Uterus (tissue), 4 donors: Measurements from ENCODE around the gene FBXO39. TPM values are rescaled to one million over a fixed set of nuclear protein-coding genes. Genes with fewer than 3 reads are reported as not detected.
"Not testable (repeated sequence)": the region's sequence is repeated elsewhere in the genome, so short reads cannot be mapped to it uniquely, and the experiment has no call there.

Experiments used
- DNase-seq, 2 donors: peaks; one replicate each; pipeline ENCODE4 v3.0.0-alpha.2; 2019 to 2020
- H3K27ac ChIP-seq, 2 donors: fragments of 200-600 bp; sonication (generic); 1 replicate in 1 of 2; 2 replicates in 1 of 2; pipeline ENCODE4 v1.5.1; 2016 to 2018
- H3K27me3 ChIP-seq, 2 donors: fragments of 200-600 bp; sonication (generic); one replicate each; pipeline ENCODE4 v1.5.1; 2018 to 2019; ENCODE audit warnings: control low read depth in 1 of 2
- H3K36me3 ChIP-seq, 2 donors: fragments of 200-600 bp; sonication (generic); one replicate each; pipeline ENCODE4 v1.5.1; 2019; ENCODE audit warnings: control low read depth in 1 of 2
- H3K4me1 ChIP-seq, 2 donors: fragments of 200-600 bp; sonication (generic); one replicate each; pipeline ENCODE4 v1.5.1; 2018 to 2019; ENCODE audit warnings: control low read depth in 1 of 2
- H3K4me3 ChIP-seq, 2 donors: fragments of 200-600 bp; sonication (generic); 1 replicate in 1 of 2; 2 replicates in 1 of 2; pipeline ENCODE4 v1.5.1; 2018 to 2019; ENCODE audit warnings: mild to moderate bottlenecking in 1 of 2
- H3K9me3 ChIP-seq, 2 donors: fragments of 200-600 bp; sonication (generic); one replicate each; pipeline ENCODE4 v1.5.1; 2019; ENCODE audit warnings: control low read depth in 1 of 2
- POLR2A ChIP-seq, 2 donors: fragments of 450-650 bp; IDR thresholded peaks; one replicate each; pipeline ENCODE4 v1.6.1; 2016; ENCODE audit warnings: antibody characterized with exemption in 2 of 2, mild to moderate bottlenecking in 1 of 2, moderate library complexity in 1 of 2
- intact Hi-C: fragments of 100-400 bp; cut with DNase I; formaldehyde crosslinking; loops from one replicate; pipeline ENCODE4 v1.15.1; 2023; ENCODE audit warnings: low total_unique reads
- total RNA-seq, 4 donors: library from RNA; depleted of rRNA in 3 of 4; stranded (reverse); fragments of >200 nt in 3 of 4; gene quantifications; one replicate each; pipeline versions ENCODE4 v1.1.0 to v1.2.4, GENCODE V29; 2014 to 2023
- TF ChIP-seq, protein P1 (sequence below), 4 experiments: fragments of 200-600 bp in 2 of 4; fragments of 450-650 bp in 2 of 4; sonication (generic) in 2 of 4; IDR thresholded peaks; one replicate each; pipeline ENCODE4 v1.5.1; 2016 to 2019; ENCODE audit warnings: antibody characterized with exemption in 4 of 4, mild to moderate bottlenecking in 2 of 4, moderate library complexity in 1 of 4
- donor health status: DM: yes; HTN: yes; CAD: no.

FBXO39 gene
- total RNA-seq, 4 donors from 2014 or later = 0.76 to 4.7 (median 2.0) TPM; not detected in 1

DNA sequence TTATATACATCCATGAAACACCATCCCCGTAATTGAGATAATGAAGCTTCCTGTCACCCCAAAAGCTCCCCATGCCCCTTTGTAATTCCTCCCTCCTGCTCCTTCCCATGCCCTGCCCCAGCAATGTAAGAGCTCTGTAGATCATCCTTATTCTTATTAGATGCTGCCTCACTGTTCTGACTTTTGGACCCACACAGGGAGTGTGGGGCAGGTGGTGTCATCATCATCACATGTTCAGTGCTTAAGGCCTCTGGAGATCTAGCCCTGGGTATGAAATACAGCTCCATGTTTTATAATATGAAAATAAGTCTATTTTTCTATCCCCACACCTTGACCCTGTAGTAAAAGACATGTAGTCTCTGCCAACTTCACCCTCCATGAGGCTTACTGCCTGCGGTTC is 18.3 kb upstream of the FBXO39 start:
- H3K4me1 ChIP-seq = peaks cover 0 to 6% of the 10 kb centered on the region in 2 donors
- H3K27me3 ChIP-seq = no peaks in the 10 kb centered on the region
- no peak overlapping the region for H3K4me3 ChIP-seq
- H3K36me3 ChIP-seq = no peaks in the 10 kb centered on the region
- no peak overlapping the region for H3K27ac ChIP-seq
- intact Hi-C loops = no loop called here
- TF ChIP-seq POLR2A (IDR thresholded peaks at IDR 0.05) = no peak
- TF ChIP-seq, protein P1, sequence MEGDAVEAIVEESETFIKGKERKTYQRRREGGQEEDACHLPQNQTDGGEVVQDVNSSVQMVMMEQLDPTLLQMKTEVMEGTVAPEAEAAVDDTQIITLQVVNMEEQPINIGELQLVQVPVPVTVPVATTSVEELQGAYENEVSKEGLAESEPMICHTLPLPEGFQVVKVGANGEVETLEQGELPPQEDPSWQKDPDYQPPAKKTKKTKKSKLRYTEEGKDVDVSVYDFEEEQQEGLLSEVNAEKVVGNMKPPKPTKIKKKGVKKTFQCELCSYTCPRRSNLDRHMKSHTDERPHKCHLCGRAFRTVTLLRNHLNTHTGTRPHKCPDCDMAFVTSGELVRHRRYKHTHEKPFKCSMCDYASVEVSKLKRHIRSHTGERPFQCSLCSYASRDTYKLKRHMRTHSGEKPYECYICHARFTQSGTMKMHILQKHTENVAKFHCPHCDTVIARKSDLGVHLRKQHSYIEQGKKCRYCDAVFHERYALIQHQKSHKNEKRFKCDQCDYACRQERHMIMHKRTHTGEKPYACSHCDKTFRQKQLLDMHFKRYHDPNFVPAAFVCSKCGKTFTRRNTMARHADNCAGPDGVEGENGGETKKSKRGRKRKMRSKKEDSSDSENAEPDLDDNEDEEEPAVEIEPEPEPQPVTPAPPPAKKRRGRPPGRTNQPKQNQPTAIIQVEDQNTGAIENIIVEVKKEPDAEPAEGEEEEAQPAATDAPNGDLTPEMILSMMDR (IDR thresholded peaks at IDR 0.05) = no peak
- H3K9me3 ChIP-seq = no peaks in the 10 kb centered on the region
- no peak for DNase-seq

DNA sequence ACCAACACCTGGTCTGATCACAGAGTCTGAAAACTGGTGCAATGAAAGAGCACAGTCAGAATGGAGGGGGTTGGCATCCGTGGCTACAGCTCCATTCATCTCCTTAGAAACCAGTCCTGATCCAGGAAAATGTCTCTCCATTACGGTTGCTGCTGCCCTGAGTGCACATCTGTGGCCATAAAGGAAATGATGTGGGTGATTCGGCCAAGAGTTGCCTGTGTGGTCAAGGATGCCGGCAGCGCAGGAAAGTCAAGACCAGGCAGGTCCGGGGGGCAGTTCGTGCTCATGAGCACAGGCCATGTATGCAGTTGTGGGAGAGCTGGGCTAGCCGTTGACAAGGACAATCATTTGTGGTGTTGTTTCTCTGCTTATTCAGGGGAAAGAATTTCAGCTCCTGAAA is 14.2 kb upstream of the FBXO39 start:
- Histone ChIP-seq H3K4me1 (peaks cover 0 to 5% of the 10 kb centered on the region in 2 donors), H3K27me3 (no peaks in the 10 kb centered on the region), H3K36me3 (no peaks in the 10 kb centered on the region), H3K9me3 (no peaks in the 10 kb centered on the region), H3K27ac (no peak overlapping the region), H3K4me3 (no peak overlapping the region)
- no peak for DNase-seq
- intact Hi-C loops = no loop called here
- TF ChIP-seq, protein P1 (IDR thresholded peaks at IDR 0.05) = no peak
- TF ChIP-seq POLR2A (IDR thresholded peaks at IDR 0.05) = no peak

DNA sequence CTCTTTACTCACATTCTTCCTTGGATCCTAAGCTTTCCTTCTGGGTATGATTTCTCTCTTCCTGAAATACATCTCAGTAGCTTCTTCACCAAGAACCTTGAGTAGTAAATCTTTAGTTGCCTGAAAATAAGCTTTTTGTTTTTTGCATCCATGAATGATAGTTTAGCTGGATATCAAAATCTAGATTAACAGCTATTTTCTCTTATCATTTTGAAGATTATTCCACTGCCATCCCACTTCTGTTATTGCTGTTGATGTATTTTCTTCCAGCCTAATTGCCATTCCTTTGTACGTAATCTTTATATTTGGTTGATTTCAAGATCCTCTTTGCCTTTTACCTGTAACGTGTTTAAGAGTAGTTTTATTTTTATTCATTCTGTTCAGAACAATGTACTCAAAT is 7.6 kb upstream of the FBXO39 start:
- H3K27me3 ChIP-seq = no peaks in the 10 kb centered on the region
- H3K4me1 ChIP-seq = no peaks in the 10 kb centered on the region
- DNase-seq = no peak
- TF ChIP-seq, protein P1 (IDR thresholded peaks at IDR 0.05) = no peak
- no peak for TF ChIP-seq POLR2A (IDR thresholded peaks at IDR 0.05)
- no peak overlapping the region for H3K27ac ChIP-seq
- H3K4me3 ChIP-seq = no peak overlapping the region
- no peaks in the 10 kb centered on the region for H3K36me3 ChIP-seq
- intact Hi-C loops = no loop called here
- H3K9me3 ChIP-seq = peaks cover 0 to 43% of the 10 kb centered on the region in 2 donors

DNA sequence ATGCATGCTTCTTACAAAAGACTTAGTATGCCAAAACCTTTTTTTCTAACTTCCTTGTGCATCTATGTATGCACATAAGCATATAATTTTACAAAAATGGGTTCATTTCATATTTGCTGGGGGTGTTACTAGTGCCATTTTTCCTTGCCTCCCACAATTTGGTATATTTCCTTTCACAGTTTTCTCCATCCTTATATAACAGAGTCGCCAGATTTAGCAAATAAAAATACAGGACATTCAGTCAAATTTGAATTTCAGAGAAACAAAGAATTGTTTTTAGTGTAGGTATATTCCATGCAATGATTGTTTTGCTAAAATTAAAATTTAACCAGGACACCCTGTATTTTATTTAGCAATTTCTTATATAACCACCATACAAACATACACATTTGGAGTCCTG is 4.0 kb upstream of the FBXO39 start:
- peaks cover 0 to 62% of the 10 kb centered on the region in 2 donors for H3K9me3 ChIP-seq
- H3K4me3 ChIP-seq = no peak overlapping the region
- no peaks in the 10 kb centered on the region for H3K27me3 ChIP-seq
- no peak for DNase-seq
- TF ChIP-seq POLR2A (IDR thresholded peaks at IDR 0.05) = no peak
- TF ChIP-seq, protein P1 (IDR thresholded peaks at IDR 0.05) = no peak
- no peaks in the 10 kb centered on the region for H3K36me3 ChIP-seq
- intact Hi-C loops = no loop called here
- no peak overlapping the region for H3K27ac ChIP-seq
- H3K4me1 ChIP-seq = no peaks in the 10 kb centered on the region

DNA sequence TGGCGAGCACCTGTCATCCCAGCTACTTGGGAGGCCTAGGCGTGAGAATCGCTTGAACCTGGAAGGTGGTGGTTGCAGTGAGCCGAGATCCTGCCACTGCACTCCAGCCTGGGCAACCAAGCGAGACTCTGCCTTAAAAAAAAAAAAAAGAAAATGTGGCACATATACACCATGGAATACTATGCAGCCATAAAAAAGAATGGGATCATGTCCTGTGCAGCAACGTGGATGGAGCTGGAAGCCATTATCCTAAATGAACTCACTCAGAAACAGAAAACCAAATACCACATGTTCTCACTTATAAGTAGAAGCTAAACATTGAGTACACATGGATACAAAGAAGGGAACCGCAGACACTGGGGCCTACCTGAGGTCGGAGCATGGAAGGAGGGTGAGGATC is 1.1 kb upstream of the FBXO39 start:
- H3K9me3 ChIP-seq = peaks cover 0 to 43% of the 10 kb centered on the region in 2 donors
- H3K4me3 ChIP-seq, H3K36me3 ChIP-seq, H3K27ac ChIP-seq, H3K4me1 ChIP-seq, intact Hi-C loops, H3K27me3 ChIP-seq, DNase-seq: not testable (repeated sequence)

DNA sequence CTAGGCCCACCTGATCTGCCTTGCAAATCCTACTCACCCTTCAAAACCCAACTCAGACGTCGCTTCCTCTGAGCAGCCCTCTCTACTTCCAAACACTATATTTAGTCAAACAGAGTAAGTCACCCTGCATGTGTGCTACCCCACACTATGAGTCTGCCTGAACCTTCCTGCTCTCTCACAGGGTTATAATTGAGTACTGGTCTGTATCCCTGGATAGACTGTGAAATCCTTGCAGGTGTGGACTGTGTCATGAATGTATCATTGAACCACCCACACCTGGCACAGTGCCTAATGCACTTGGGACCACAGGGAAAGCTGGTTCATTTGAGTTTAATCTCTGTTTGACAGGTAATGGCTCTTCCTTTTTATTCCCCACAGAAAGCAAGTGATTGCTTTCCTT is 3.4 kb downstream of the FBXO39 start:
- peaks cover 0 to 11% of the 10 kb centered on the region in 2 donors for H3K9me3 ChIP-seq
- no peak overlapping the region for H3K27ac ChIP-seq
- intact Hi-C loops = no loop called here
- no peak for DNase-seq
- H3K36me3 ChIP-seq = no peaks in the 10 kb centered on the region
- H3K4me3 ChIP-seq = no peak overlapping the region
- H3K27me3 ChIP-seq = no peaks in the 10 kb centered on the region
- H3K4me1 ChIP-seq = no peaks in the 10 kb centered on the region
- TF ChIP-seq, protein P1 (IDR thresholded peaks at IDR 0.05) = no peak
- TF ChIP-seq POLR2A (IDR thresholded peaks at IDR 0.05) = no peak
